Mammary epithelial cell (primary cell): ENCODE data around the gene CNOT6L.

Experiments
- EZH2 ChIP-seq: IDR thresholded peaks from 2 replicates; pipeline ENCODE4 v1.6.1; 2012; ENCODE audit warnings: low read length, inconsistent platforms, borderline replicate concordance
- TF ChIP-seq, protein P1 (sequence below), 2 donors: IDR thresholded peaks in 1 of 2; conservative IDR thresholded peaks in 1 of 2; 2 replicates each; pipeline ENCODE4 v1.5.1; 2011 to 2012; ENCODE audit warnings: inconsistent platforms in 2 of 2, low read length in 2 of 2, mild to moderate bottlenecking in 2 of 2, control low read depth in 1 of 2, low read depth in 1 of 2; ENCODE audit not compliant: insufficient read depth in 1 of 2; ENCODE audit errors: extremely low read depth in 1 of 2

DNA sequence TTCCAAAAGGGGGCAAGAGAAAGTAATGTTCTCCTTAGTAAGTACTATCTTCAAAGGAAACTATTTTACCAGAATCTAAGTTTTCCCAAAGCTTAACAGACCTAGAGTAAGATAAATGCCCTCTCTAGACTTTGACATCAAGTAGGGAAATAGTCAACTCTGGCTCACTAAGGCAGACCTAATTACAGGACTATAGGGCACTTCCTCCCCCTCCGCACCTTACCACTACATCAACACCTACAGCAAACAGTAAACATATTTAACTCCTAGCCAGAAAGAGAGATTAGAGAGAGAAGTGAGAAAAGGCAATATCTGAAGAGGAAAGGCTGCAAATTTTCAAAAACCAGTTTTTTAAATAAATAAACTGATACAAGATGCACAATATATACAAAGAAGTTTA, 60.4 kb downstream of the CNOT6L start:
- TF ChIP-seq, protein P1, sequence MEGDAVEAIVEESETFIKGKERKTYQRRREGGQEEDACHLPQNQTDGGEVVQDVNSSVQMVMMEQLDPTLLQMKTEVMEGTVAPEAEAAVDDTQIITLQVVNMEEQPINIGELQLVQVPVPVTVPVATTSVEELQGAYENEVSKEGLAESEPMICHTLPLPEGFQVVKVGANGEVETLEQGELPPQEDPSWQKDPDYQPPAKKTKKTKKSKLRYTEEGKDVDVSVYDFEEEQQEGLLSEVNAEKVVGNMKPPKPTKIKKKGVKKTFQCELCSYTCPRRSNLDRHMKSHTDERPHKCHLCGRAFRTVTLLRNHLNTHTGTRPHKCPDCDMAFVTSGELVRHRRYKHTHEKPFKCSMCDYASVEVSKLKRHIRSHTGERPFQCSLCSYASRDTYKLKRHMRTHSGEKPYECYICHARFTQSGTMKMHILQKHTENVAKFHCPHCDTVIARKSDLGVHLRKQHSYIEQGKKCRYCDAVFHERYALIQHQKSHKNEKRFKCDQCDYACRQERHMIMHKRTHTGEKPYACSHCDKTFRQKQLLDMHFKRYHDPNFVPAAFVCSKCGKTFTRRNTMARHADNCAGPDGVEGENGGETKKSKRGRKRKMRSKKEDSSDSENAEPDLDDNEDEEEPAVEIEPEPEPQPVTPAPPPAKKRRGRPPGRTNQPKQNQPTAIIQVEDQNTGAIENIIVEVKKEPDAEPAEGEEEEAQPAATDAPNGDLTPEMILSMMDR (conservative IDR thresholded peaks at IDR 0.05 in 1 of 2, IDR thresholded peaks at IDR 0.05 in 1 of 2; ENCODE audit: extremely low read depth in 1 of 2, insufficient read depth in 1 of 2, low read depth in 1 of 2, low read length in 2 of 2) = no peak
- TF ChIP-seq EZH2 = no peak
